NCI-H82 treated with DMSO at 0.1 percent for 48 hours (cell line): ENCODE data around the gene FIP1L1.

Experiments used
- DNase-seq: peaks from one replicate; lab custom pipeline; 2025; ENCODE audit not compliant: unreplicated experiment; lab: John Stamatoyannopoulos, UW

Gene FIP1L1

GRCh38 chr4:53499791-53500190 lies 122.3 kb downstream of the FIP1L1 start:
- no peak for DNase-seq

DNA sequence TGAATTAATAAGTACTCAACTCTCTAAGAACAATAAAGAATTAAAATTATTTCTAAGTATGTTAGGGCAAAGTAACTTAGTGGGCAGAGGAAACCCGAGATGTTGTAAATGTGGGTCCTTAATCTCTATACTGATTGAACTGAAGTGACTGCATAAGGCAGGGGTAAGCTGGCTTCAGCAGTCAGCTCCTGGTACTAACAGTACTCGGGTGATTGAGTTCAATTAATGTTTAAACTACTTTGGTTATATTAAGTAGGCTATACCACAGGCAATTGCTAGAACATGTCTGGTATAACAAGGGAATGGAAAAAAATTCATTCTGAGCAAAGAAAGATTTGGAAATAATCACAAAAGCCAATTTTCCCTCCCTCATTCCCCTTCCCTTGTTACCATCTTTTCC lies 123.1 kb downstream of the FIP1L1 start:
- no peak for DNase-seq

DNA sequence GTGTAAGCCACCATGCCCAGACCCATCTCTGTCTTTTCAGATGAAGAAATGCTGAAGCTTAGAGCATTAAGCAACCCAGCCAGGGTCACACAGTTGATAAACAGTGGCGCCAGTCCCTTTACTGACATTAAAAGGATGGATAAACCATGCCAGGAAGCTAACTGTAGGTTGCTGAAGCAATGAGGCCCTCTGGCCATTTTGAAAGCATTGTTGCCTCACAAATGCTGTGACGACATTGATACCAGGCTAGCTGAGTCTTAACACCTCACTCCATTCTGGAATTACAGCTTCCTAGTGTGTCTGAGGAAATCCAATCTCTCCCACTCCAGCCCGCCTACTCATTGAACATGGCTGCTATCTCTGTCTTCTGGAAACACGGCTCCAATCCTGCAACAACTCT lies 124.1 kb downstream of the FIP1L1 start:
- no peak for DNase-seq

DNA sequence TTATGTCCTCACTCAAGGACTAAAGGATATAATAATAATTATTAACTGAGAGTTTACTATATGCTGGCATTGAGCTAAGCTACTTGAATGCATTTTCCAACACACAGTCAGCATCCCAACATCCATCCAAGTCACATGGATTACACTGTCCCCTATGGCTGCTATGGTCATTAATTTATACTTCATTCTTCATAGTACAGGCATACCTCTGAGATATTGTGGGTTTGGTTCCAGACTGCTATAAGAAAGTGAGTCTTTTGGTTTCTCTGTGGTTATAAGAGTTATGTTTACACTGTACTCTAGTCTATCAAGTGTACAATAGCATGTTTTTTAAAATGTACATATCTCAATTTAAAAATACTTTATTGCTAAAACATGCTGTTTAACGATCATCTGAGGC lies 124.7 kb downstream of the FIP1L1 start:
- DNase-seq, result no peak

GRCh38 chr4:53505947-53506346 lies 128.5 kb downstream of the FIP1L1 start:
- no peak for DNase-seq

- DNase-seq, result no peak
These were observed 129.6 kb downstream of the FIP1L1 start for GRCh38 chr4:53507058-53507457.

GRCh38 chr4:53507671-53508286 lies 130.3 kb downstream of the FIP1L1 start:
- DNase-seq, result no peak

- DNase-seq, result no peak
These were observed 131.0 kb downstream of the FIP1L1 start for GRCh38 chr4:53508446-53508845.

- no peak for DNase-seq
These were observed 132.9 kb downstream of the FIP1L1 start for GRCh38 chr4:53510321-53510720.
